HG02798 (cell line): ENCODE data around the gene TACC2.

ENCODE experiments used
- ATAC-seq: cut with Tn5 transposase; IDR thresholded peaks from one replicate; pipeline ENCODE4 v1.9.1; 2021; ENCODE audit warnings: mild to moderate bottlenecking; ENCODE audit not compliant: unreplicated experiment, poor library complexity

TACC2 gene

DNA sequence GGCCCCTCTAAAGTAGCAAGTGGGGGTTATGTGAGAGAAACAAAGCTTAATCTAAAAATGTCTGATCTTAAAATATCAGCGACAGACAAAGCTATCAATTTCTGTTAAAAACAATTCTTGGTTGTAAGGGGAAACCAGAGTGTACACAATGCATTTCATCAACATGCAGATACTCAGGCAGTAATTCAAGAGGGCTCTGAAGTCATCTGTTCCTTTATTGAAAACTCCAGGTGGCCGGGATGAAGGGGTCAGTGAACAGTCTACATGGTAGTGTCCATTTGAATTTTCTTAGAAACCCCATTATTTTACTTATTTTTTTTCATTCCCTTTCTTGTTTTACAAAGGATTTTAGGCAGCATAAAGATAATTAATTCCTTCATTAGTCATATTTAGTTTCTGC, 245.5 kb downstream of the TACC2 start:
- no peak for ATAC-seq

DNA sequence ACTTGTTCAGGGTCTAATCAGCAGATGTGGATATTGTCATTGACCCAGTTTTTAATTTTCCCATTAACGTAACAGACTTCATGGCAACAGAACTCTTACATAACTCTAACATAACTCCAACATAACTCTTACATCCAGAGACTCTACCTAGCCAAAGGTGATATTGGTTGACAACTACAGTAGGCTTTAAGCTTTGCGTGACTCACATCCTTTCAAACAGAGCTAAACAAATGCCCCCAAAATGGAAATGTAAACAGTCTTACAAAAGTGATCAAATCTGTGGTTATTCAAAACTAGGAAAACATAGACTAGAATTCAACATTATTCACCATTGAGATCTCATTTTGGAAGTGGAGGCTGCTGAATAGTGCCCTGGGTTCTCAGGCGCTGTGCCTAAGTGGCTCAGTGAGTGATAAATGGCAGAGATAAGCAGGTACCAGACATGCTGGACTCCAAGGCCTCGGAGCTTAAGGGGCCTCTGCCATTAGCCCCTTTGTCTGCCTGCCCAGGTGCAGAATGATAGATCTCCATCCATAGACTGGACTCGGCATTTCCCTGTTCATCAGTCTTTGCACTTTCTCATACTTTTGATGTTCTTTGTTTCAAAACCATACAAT, 247.8 kb downstream of the TACC2 start:
- no peak for ATAC-seq

DNA sequence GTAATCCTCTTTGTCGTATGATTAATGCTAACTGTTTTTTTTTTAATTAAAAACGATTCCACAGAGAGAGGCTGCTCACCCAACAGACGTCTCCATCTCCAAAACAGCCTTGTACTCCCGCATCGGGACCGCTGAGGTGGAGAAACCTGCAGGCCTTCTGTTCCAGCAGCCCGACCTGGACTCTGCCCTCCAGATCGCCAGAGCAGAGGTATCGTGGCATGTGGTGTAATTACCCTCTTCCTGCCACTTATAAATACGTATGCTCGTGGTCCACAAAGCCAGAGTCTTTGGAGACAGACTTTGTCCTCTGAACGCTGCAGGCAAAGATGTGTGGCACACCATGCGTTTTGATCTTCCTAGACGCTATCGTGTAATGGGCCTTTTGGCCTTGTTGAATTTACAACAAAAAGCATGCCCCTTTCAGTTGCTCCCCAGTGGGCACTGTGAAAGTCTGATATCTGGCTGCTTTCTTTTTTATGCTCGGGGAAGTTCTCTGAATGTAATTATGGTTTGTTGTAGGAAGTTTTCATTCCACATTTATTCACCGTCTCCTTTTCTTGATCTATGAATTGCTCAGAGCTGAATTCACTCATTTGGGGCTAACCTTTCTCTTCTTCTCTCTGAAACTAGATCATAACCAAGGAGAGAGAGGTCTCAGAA, 248.5 kb downstream of the TACC2 start:
- no peak for ATAC-seq

- no peak for ATAC-seq
These were observed 250.8 kb downstream of the TACC2 start for GRCh38 chr10:122239578-122240257.

GRCh38 chr10:122240401-122240800, 251.4 kb downstream of the TACC2 start:
- ATAC-seq, result no peak

DNA sequence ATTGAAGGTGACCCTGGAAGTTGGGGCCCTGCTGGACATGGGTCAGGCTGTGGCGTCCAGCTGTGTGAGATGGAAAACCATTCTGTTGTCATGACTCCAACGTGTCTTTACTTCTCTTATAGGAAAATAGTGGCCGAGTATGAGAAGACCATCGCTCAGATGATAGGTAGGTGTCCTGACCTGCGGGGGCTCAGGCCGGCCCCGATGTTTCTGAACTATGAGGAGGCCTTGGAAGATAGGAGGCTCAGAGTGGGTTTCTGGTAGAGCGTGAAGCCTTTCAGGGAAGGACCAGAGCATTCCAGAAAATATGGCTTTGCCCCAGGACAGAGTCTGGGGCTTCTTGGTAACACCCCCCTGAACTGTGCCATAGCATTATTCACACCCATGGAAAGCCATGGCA, 252.9 kb downstream of the TACC2 start:
- no peak for ATAC-seq

DNA sequence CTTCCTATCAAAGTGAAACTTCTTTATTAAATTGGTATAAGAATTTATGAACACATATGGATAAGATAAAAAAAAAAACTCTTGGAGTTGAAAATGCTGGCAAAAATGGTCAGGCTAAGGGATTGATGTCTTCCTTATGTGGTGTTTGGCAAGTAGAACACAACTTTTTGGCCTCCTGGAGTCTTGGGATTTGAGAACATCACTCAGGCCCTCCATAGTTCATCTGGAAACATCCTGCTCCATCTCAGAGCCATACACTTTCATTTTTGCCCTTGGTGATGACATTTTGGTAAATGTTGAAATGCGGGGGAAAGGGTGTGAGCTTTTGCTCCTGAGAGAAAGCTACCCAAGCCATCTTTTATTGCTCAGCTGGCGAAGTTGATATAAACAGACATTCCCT, 254.6 kb downstream of the TACC2 start:
- no peak for ATAC-seq

- ATAC-seq, result no peak
These were observed 255.3 kb downstream of the TACC2 start for GRCh38 chr10:122244001-122244975.

GRCh38 chr10:122245136-122245535, 256.2 kb downstream of the TACC2 start:
- no peak for ATAC-seq

- ATAC-seq, result no peak
These were observed 256.9 kb downstream of the TACC2 start for GRCh38 chr10:122245897-122246296.

DNA sequence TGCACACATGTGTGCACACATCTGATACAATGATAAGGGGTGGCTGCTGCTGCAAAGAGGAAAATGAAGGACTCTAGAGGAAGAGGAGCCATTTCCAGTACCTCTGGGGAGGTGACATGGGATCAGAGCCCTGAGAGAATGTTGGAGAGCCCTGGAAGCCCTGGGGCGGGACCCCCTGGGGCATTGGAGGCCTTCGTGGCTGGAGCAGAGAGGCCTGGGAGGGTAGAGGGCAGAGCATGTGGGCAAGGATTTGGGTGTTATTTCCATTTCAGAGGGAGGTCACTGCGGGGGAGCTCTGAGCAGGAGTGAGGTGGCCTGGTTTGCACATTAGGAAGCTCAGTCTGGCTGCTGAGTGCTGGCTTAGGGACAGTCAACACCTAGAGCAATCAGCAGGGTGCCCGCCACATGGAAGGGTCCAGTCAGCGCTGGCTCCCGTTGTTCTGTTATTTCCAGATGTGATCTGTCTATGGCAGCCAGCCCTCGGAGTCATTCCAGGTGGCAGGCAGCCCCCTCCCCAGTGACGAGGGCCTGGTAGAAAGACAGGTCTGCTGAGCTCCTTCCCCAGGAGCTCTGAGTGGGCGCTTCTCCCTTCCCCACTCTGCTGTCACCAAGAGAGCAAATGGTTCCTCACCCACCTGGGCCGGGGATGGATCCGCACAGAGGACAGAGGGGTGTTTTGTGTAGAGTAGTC, 258.0 kb downstream of the TACC2 start:
- no peak for ATAC-seq

GRCh38 chr10:122248356-122249302, 259.7 kb downstream of the TACC2 start:
- ATAC-seq, result no peak

- ATAC-seq, result no peak
These were observed 260.4 kb downstream of the TACC2 start for GRCh38 chr10:122249303-122249850.

GRCh38 chr10:122249991-122250750, 261.2 kb downstream of the TACC2 start:
- ATAC-seq, result no peak

DNA sequence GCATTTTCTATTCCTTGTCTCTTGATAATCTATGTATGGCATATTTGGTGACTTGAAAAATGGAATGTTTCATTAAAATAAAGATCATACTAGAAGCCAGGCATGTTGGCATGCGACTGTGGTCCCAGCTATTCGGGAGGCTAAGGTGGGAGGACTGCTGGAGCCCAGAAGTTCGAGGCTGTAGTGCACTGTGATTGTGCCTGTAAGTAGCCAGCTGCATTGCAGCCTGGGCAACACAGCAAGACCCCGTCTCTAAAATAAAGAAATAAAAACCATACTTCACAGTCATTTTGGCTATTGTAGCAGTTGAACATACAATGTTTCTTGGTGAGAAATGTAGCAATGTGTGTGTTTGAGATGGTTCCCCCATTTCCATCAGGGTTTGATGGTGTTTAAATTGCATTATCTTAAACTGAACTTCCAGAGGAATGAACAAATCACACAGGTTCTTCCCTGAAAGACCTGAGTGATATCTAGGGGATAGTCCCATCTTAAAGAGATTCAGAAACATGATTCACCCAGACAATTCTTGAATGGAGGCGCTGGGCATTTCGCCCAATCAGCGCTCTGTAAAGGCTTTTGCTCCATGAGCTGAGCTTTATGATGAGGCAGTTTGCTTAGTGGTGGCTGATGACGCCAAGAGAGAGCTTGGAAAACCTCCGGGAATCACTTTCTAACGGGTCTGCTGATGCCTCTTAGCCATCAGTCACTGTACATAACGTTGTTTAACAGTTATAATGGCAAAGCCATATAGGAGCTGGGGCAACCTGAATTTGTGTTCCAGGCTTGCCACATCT, 262.7 kb downstream of the TACC2 start:
- no peak for ATAC-seq

GRCh38 chr10:122252805-122253204, 263.8 kb downstream of the TACC2 start:
- ATAC-seq, result no peak

DNA sequence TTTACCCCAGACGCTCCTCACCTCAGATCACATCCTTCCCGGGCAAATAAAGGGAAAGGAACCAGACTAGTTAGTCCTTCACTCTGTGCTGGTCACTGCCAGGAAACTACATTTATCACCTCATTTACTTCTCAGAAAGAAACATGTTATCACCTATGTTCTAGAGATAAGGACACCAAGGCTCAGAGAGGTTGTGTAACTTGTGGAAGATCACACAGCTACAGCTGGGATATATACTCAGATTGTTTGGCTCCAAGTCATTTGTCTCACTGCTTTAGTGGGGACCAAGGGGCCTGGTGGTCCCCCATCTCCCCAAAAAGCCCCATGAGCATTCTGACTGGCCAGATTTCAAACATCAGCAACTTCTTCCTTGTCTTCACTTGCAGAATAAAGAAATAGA, 264.6 kb downstream of the TACC2 start:
- no peak for ATAC-seq
